HFFc6 (cell line): ENCODE data around the gene MTCL1. TPM values are rescaled to one million over a fixed set of nuclear protein-coding genes. Genes with fewer than 3 reads are reported as not detected.

ENCODE experiments used
- DNase-seq: peaks from one replicate; pipeline ENCODE4 v3.0.0-alpha.2; 2018
- H3K27ac Mint-ChIP-seq: 2 replicates; pipeline ENCODE4 v1.8.0; 2020; ENCODE audit warnings: mild to moderate bottlenecking, mixed read lengths
- H3K27me3 Mint-ChIP-seq: 2 replicates; pipeline ENCODE4 v1.8.0; 2021; ENCODE audit warnings: mild to moderate bottlenecking, moderate library complexity, mixed read lengths; ENCODE audit not compliant: insufficient read depth
- H3K36me3 Mint-ChIP-seq: 2 replicates; pipeline ENCODE4 v1.8.0; 2021; ENCODE audit warnings: low read depth, mixed read lengths
- H3K4me1 Mint-ChIP-seq: 2 replicates; pipeline ENCODE4 v1.8.0; 2020; ENCODE audit warnings: low read depth, mixed read lengths
- H3K4me3 Mint-ChIP-seq: 2 replicates; pipeline ENCODE4 v1.8.0; 2020; ENCODE audit warnings: mild to moderate bottlenecking, moderate library complexity, mixed read lengths
- H3K9me3 Mint-ChIP-seq: 2 replicates; pipeline ENCODE4 v1.8.0; 2020; ENCODE audit warnings: mild to moderate bottlenecking, mixed read lengths
- total RNA-seq, 6 experiments: library from RNA; stranded (reverse); fragmentation: NEBNext Ultra II Directional; extraction: Animal tissue kit (Norgen Biotek cat#: 25700); gene quantifications; 2 replicates in 1 of 6; 3 replicates in 5 of 6; pipeline ENCODE4 v1.2.3, GENCODE V29; 2021
- TF ChIP-seq, protein P1 (sequence below): fragments of 200-600 bp; sonication (generic); IDR thresholded peaks from 2 replicates; pipeline ENCODE4 v1.5.0; 2021; ENCODE audit warnings: antibody characterized with exemption, mild to moderate bottlenecking

MTCL1 gene
- total RNA-seq, 6 experiments from 2014 or later: 47.2 to 59.7 (median 55.3) TPM

DNA sequence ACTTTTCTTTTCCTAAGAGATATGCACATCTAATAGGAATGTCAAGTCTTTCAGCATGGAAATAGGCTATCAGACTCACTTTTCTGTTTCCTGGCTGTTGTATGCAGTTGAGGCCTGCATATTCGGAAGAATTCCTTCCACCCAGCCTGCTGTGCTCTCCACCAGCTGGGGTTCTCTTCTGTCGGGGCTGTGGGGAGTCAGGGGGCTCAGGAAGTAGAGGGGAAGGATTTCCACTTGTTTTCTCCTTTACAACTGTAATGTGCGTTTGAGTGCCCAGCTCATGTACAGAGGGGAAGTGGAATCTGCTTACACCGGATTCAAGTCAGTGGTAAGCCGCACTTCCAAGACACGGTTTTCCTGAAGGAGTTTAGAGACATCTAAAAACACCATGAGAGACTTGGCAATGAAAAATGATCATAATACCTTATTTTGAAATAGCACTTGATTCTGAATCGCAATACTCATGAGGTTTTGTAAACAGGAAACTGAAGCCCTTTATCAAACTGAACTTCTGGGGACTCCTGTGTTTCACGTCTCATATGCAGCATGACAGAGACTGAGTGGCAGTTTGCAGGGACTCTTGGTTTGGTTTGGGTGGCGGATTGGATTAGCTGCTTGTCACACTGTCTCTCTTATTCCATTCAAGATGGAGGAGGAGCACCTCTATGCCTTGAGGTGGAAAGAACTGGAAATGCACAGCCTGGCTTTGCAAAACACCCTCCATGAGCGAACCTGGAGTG, 90.4 kb downstream of the MTCL1 start:
- H3K27me3 Mint-ChIP-seq: peaks cover 5% of the 10 kb centered on the region; the same call in 1 of the 2 replicates
- H3K4me3 Mint-ChIP-seq: no peak overlapping the region

DNA sequence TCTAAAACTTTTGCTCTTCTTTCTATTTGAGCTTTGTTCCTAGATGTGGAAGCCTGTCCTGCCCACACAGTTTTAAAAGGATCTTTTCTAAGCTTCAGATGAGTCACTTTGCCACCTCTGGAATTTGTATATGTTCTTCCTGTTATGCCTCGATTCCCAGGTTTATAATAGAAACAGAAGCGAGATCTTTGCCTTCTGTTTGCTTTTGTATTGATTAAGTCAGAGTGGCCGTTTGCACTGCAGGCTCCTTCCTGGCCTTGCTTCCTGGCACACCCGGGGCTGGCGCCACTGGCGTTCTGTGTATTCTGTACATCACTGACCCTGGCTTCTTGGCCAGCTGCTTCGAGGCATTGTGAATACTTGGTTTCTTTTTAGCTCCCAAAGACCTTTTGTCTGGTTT, 91.8 kb downstream of the MTCL1 start:
- TF ChIP-seq, protein P1, sequence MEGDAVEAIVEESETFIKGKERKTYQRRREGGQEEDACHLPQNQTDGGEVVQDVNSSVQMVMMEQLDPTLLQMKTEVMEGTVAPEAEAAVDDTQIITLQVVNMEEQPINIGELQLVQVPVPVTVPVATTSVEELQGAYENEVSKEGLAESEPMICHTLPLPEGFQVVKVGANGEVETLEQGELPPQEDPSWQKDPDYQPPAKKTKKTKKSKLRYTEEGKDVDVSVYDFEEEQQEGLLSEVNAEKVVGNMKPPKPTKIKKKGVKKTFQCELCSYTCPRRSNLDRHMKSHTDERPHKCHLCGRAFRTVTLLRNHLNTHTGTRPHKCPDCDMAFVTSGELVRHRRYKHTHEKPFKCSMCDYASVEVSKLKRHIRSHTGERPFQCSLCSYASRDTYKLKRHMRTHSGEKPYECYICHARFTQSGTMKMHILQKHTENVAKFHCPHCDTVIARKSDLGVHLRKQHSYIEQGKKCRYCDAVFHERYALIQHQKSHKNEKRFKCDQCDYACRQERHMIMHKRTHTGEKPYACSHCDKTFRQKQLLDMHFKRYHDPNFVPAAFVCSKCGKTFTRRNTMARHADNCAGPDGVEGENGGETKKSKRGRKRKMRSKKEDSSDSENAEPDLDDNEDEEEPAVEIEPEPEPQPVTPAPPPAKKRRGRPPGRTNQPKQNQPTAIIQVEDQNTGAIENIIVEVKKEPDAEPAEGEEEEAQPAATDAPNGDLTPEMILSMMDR: no peak
- H3K27me3 Mint-ChIP-seq: peaks cover 7% of the 10 kb centered on the region
- no peak for DNase-seq
- peaks cover 57% of the 10 kb centered on the region for H3K36me3 Mint-ChIP-seq
- H3K4me1 Mint-ChIP-seq: peaks cover 92% of the 10 kb centered on the region
- peak overlapping the region; percentile 22; the same call in 1 of the 2 replicates for H3K4me3 Mint-ChIP-seq
- H3K9me3 Mint-ChIP-seq: no peaks in the 10 kb centered on the region
- peak overlapping the region; percentile 67 for H3K27ac Mint-ChIP-seq

More for the DNA sequence above, 90.4 kb downstream of the MTCL1 start:
- Mint-ChIP-seq H3K27ac (peak overlapping the region; percentile 94), H3K4me1 (peaks cover 92% of the 10 kb centered on the region), H3K36me3 (peaks cover 70% of the 10 kb centered on the region), H3K9me3 (no peaks in the 10 kb centered on the region)
- DNase-seq: no peak
- TF ChIP-seq, protein P1: no peak

DNA sequence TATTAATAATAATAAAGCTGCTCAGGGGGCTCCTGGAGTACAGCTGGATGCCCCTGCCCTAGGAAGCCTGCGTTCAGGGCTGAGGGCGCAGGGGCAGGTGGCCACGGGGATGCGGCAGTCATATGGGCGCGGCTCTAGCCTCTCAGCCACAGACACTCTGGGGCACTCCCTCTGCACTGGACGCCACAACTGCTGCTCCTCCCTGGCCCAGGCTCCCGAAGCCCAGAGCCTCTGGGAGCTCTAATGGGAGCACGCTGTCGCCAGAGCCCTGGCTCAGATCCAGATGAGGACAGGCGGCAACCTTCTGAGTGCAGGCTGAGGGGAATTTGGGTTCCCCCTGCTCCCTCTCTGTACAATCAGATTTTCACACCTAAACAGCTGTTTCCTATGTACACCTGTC, 93.6 kb downstream of the MTCL1 start:
- no peaks in the 10 kb centered on the region for H3K9me3 Mint-ChIP-seq
- DNase-seq: no peak
- H3K27ac Mint-ChIP-seq: peak overlapping the region; percentile 99
- no peak overlapping the region for H3K4me3 Mint-ChIP-seq
- peaks cover 7% of the 10 kb centered on the region for H3K27me3 Mint-ChIP-seq
- peaks cover 94% of the 10 kb centered on the region for H3K4me1 Mint-ChIP-seq
- H3K36me3 Mint-ChIP-seq: peaks cover 45% of the 10 kb centered on the region
- TF ChIP-seq, protein P1: no peak

- H3K27ac Mint-ChIP-seq: peak overlapping the region; percentile 99
These were observed 94.5 kb downstream of the MTCL1 start for GRCh38 chr18:8799596-8800441.

GRCh38 chr18:8800445-8800844, 95.1 kb downstream of the MTCL1 start:
- peak overlapping the region; percentile 99 for H3K27ac Mint-ChIP-seq
- peak overlapping the region; percentile 82 for H3K4me3 Mint-ChIP-seq
- DNase-seq: peak; percentile 97
- H3K9me3 Mint-ChIP-seq: no peaks in the 10 kb centered on the region
- TF ChIP-seq, protein P1: no peak
- H3K4me1 Mint-ChIP-seq: peaks cover 80% of the 10 kb centered on the region
- peaks cover 2% of the 10 kb centered on the region for H3K27me3 Mint-ChIP-seq
- peaks cover 49% of the 10 kb centered on the region for H3K36me3 Mint-ChIP-seq

More at GRCh38 chr18:8799596-8800441, 94.5 kb downstream of the MTCL1 start:
- peak overlapping the region; percentile 82 for H3K4me3 Mint-ChIP-seq
- peaks cover 46% of the 10 kb centered on the region for H3K36me3 Mint-ChIP-seq
- TF ChIP-seq, protein P1: no peak
- H3K4me1 Mint-ChIP-seq: peaks cover 86% of the 10 kb centered on the region
- no peak for DNase-seq
- H3K27me3 Mint-ChIP-seq: peaks cover 5% of the 10 kb centered on the region
- no peaks in the 10 kb centered on the region for H3K9me3 Mint-ChIP-seq
